ENCODE data around the gene PUM1.

The PUM1 gene

DNA sequence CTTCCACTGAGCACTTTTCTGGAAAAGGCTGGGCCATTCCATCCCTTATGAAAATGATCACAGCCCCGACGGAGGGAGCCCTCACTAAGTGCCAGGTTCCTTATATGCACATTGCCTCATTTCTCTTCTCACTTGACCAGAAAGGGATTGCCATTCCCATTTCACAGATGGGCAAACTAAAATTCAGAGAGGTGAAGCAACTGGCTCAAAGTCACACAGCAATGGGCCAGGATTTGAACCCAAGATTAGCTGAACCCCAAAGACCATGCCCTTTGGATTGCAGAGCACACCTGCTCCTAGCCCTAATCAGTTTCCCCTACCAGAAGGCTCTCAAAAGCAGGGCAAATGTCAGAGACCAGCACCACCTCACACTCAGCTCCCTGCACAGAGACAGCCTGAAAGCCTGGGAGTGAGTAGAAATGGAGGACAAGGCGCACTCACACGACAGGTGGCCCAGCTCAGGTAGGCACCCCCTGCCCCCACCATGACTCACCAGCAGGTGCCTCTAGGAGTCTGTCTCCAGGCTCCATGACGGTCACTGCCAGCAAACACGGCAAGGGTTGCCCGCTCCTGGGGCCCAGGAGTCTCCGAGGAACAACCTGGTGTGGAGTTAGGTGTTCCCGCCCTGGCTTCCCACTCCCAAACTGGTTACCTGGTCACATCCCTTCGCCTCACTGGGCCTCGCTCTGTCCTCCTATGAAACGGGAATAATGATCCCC, 178.6 kb downstream of the PUM1 start:
- TF ChIP-seq, protein P1, sequence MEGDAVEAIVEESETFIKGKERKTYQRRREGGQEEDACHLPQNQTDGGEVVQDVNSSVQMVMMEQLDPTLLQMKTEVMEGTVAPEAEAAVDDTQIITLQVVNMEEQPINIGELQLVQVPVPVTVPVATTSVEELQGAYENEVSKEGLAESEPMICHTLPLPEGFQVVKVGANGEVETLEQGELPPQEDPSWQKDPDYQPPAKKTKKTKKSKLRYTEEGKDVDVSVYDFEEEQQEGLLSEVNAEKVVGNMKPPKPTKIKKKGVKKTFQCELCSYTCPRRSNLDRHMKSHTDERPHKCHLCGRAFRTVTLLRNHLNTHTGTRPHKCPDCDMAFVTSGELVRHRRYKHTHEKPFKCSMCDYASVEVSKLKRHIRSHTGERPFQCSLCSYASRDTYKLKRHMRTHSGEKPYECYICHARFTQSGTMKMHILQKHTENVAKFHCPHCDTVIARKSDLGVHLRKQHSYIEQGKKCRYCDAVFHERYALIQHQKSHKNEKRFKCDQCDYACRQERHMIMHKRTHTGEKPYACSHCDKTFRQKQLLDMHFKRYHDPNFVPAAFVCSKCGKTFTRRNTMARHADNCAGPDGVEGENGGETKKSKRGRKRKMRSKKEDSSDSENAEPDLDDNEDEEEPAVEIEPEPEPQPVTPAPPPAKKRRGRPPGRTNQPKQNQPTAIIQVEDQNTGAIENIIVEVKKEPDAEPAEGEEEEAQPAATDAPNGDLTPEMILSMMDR (IDR thresholded peaks at IDR 0.05) = no peak
- TF ChIP-seq ZFX (IDR thresholded peaks at IDR 0.05; ENCODE audit: borderline replicate concordance) = no peak

DNA sequence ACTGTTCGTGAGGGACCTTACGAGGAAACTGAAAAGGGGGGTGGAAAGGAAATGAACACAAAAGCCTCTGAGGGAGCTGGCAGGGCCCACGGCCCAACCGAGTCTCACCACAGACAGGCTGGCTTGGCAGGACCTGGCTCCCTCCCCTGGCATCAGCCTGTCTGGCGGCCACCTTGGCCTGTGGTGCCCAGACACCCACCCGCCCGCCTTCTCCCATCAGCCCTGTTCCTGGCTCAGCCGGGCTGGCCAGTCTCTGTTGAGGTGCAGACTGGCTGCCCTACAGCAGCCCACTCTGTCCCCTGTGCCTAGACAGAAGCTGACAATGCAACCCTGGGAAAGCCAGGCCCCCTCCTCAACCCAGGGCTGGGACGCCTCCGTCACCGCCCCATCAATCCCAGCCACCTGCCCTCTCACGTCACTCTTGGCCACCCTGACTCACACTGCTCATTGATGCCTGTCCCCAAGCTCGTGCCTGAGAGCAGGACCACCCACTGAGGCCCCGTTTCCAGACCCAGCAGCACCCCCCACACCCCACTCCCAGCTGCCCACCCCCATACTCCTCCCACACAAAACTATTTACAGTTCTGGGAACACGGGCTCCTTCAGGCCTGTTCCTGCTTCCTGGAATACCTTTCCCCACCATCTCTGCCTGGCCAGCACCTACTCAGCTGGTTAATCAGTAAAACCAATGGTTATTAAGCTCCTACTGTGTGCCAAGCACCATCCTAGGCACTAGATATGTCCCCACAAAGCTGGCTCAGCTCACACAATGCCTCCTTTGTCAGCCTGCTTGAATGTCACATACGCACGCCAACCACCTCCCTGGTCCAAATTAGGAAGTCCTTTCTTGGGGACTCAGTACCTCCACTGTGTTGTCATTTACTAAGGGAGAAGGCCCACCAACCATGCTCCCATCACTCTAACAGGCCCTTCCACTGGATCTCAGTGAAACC, 179.7 kb downstream of the PUM1 start:
- TF ChIP-seq, protein P1 (IDR thresholded peaks at IDR 0.05) = no peak
- no peak for TF ChIP-seq ZFX (IDR thresholded peaks at IDR 0.05; ENCODE audit: borderline replicate concordance)
- H3K27ac ChIP-seq = no peak overlapping the region

More for the DNA sequence above, 178.6 kb downstream of the PUM1 start:
- no peak overlapping the region for H3K27ac ChIP-seq

DNA sequence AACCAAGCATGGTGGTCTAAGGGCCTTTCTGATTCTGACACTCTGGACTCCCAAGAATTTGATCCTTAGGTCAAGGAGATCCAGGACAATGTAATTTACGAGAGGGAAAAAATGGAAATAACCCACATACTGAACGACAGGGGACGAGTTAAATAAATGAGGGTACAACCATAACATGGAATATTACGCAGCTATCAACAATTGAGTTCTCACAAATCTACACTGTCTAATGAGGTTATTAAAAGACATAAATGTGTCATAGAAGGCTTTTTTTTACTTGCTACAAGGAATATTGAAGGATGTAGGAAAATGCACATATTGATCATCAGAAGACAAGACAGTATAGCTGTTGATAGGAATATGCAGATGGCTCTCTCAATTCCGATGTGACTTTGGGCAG, 180.8 kb downstream of the PUM1 start:
- H3K27ac ChIP-seq = no peak overlapping the region
- TF ChIP-seq, protein P1 (IDR thresholded peaks at IDR 0.05) = no peak
- no peak for TF ChIP-seq ZFX (IDR thresholded peaks at IDR 0.05; ENCODE audit: borderline replicate concordance)

DNA sequence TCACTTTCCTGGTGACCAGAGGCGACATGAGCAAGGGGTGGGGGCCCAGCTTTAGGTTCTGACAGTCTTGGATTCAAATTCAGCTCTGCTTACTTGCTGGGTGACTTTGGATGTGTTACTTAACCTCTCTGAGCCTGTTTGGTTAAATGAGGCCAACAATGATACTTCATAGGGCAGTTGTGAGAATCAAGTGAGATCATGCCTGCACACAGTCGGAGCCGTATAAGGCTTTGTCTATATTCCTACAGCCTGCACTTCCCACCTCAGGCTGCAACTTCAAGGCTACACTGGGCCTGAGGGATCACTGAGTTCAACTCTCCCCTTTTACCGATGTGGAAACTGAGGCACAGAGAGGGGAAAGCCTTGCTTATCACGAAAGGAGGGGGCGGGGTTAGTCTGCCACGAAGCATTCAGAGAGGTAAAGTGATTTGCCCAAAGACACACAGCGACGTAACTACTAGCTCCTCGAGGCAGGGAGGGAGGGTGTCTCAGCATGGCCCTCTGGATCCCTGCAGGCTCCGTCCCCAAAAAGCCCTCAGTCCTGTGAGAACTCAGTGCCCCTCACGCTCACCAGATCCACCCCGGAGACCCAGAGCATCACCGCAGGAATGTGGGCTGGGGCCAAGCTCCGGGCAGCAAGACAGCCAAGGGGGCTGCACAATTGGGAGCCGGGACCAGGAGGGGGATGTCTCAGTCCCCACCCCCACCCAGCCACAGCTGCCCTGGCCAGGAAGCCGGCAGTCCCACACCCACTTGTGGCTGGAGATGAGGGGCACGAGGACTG, 181.9 kb downstream of the PUM1 start:
- H3K27ac ChIP-seq = no peak overlapping the region
- no peak for TF ChIP-seq ZFX (IDR thresholded peaks at IDR 0.05; ENCODE audit: borderline replicate concordance)
- TF ChIP-seq, protein P1 (IDR thresholded peaks at IDR 0.05) = no peak

DNA sequence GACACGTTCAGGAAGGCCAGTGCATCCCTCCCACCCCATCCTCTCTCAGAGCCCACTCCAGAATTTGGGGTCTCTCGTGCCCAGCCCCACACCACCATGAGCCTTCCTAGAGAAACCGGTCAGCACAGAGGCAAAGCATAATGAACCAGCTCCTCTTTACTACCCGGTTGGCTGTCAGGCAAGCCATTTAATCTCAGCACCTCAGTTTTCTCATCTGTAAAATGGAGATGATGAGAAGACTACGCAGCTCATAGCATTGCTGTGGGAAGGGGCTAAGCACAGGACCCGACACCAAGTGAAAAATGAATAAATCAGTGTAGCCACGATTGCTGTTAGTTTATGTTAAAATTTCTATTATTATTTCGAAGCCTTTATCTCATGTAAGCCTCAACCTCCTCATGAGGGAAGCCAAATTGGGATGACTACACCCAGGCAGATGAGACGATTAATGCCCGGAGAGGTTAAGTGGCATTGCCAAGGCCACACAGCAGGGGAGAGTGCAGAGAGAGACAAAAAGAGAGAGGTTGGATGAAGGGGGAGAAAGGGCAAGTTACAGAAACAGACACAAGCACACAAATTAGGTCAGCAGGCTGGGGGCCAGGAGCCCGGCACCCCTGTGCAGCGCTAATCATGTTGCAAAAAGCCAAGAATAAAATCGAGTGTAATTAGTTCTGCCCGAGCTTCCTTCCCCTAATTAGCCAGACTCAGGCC, 182.7 kb downstream of the PUM1 start:
- no peak for TF ChIP-seq ZFX (IDR thresholded peaks at IDR 0.05; ENCODE audit: borderline replicate concordance)
- TF ChIP-seq, protein P1 (IDR thresholded peaks at IDR 0.05) = no peak
- no peak overlapping the region for H3K27ac ChIP-seq

Measured in 22Rv1 (cell line).